ENCODE data around the gene GART.

Gene GART

GRCh38 chr21:33552093-33552998, 10.4 kb upstream of the GART start:
- Histone ChIP-seq H2AFZ (ENCODE audit: low read length) (no peak overlapping the region), H3K27me3 (ENCODE audit: insufficient read depth, low read length, poor library complexity, severe bottlenecking) (no peaks in the 10 kb centered on the region), H3K9me2 (replicated peaks; ENCODE audit: low read depth, low read length) (no peaks in the 10 kb centered on the region), H3F3A (ENCODE audit: low read depth) (no peaks in the 10 kb centered on the region), H3K79me2 (ENCODE audit: insufficient read depth, low read length) (peaks cover 100% of the 10 kb centered on the region), H3K4me1 (ENCODE audit: insufficient read depth, low read length, poor library complexity, severe bottlenecking) (peaks cover 43% of the 10 kb centered on the region), H3K4me2 (ENCODE audit: low read depth, low read length, poor library complexity, severe bottlenecking) (no peak overlapping the region), H3K4me3 (ENCODE audit: low read length, poor library complexity, severe bottlenecking) (no peak overlapping the region), H3K9me3 (ENCODE audit: insufficient read depth, low read depth, low read length) (no peaks in the 10 kb centered on the region), H4K20me1 (ENCODE audit: insufficient read depth, low read length, poor library complexity, severe bottlenecking) (peaks cover 96% of the 10 kb centered on the region), H3K9ac (ENCODE audit: low read depth, low read length, poor library complexity, severe bottlenecking) (no peak overlapping the region), H3K36me3 (ENCODE audit: insufficient read depth, low read length) (peaks cover 94% of the 10 kb centered on the region)
- TF ChIP-seq EZH2phosphoT487 (IDR thresholded peaks at IDR 0.05; ENCODE audit: borderline replicate concordance) (no peak), CTCF (conservative IDR thresholded peaks at IDR 0.05; ENCODE audit: low read length) (no peak)

GRCh38 chr21:33551664-33552063, 9.7 kb upstream of the GART start:
- Histone ChIP-seq H3K9ac (ENCODE audit: low read depth, low read length, poor library complexity, severe bottlenecking) (no peak overlapping the region), H4K20me1 (ENCODE audit: insufficient read depth, low read length, poor library complexity, severe bottlenecking) (peaks cover 96% of the 10 kb centered on the region), H3K36me3 (ENCODE audit: insufficient read depth, low read length) (peaks cover 92% of the 10 kb centered on the region), H3K4me1 (ENCODE audit: insufficient read depth, low read length, poor library complexity, severe bottlenecking) (peaks cover 39% of the 10 kb centered on the region), H3F3A (ENCODE audit: low read depth) (no peaks in the 10 kb centered on the region), H3K27me3 (ENCODE audit: insufficient read depth, low read length, poor library complexity, severe bottlenecking) (no peaks in the 10 kb centered on the region), H3K4me3 (ENCODE audit: low read length, poor library complexity, severe bottlenecking) (no peak overlapping the region), H3K9me3 (ENCODE audit: insufficient read depth, low read depth, low read length) (no peaks in the 10 kb centered on the region), H2AFZ (ENCODE audit: low read length) (no peak overlapping the region), H3K79me2 (ENCODE audit: insufficient read depth, low read length) (peaks cover 100% of the 10 kb centered on the region), H3K9me2 (replicated peaks; ENCODE audit: low read depth, low read length) (no peaks in the 10 kb centered on the region), H3K4me2 (ENCODE audit: low read depth, low read length, poor library complexity, severe bottlenecking) (no peak overlapping the region)
- TF ChIP-seq EZH2phosphoT487 (IDR thresholded peaks at IDR 0.05; ENCODE audit: borderline replicate concordance) (no peak), CTCF (conservative IDR thresholded peaks at IDR 0.05; ENCODE audit: low read length) (no peak)

GRCh38 chr21:33550772-33551660, 9.1 kb upstream of the GART start:
- TF ChIP-seq EZH2phosphoT487 (IDR thresholded peaks at IDR 0.05; ENCODE audit: borderline replicate concordance) (no peak), CTCF (conservative IDR thresholded peaks at IDR 0.05; ENCODE audit: low read length) (no peak)
- H3K36me3 ChIP-seq (ENCODE audit: insufficient read depth, low read length), result peaks cover 88% of the 10 kb centered on the region
- no peaks in the 10 kb centered on the region for H3K9me3 ChIP-seq (ENCODE audit: insufficient read depth, low read depth, low read length)
- no peak overlapping the region for H3K4me2 ChIP-seq (ENCODE audit: low read depth, low read length, poor library complexity, severe bottlenecking)
- no peaks in the 10 kb centered on the region for H3F3A ChIP-seq (ENCODE audit: low read depth)
- H3K9me2 ChIP-seq (replicated peaks; ENCODE audit: low read depth, low read length), result no peaks in the 10 kb centered on the region
- peaks cover 37% of the 10 kb centered on the region for H3K4me1 ChIP-seq (ENCODE audit: insufficient read depth, low read length, poor library complexity, severe bottlenecking)
- H3K9ac ChIP-seq (ENCODE audit: low read depth, low read length, poor library complexity, severe bottlenecking), result no peak overlapping the region
- peaks cover 100% of the 10 kb centered on the region for H3K79me2 ChIP-seq (ENCODE audit: insufficient read depth, low read length)
- no peak overlapping the region for H2AFZ ChIP-seq (ENCODE audit: low read length)
- no peaks in the 10 kb centered on the region for H3K27me3 ChIP-seq (ENCODE audit: insufficient read depth, low read length, poor library complexity, severe bottlenecking)
- H3K4me3 ChIP-seq (ENCODE audit: low read length, poor library complexity, severe bottlenecking), result no peak overlapping the region
- H4K20me1 ChIP-seq (ENCODE audit: insufficient read depth, low read length, poor library complexity, severe bottlenecking), result peaks cover 94% of the 10 kb centered on the region

Measured in Loucy (cell line).